Endothelial cell of umbilical vein (primary cell): ENCODE data around the gene PI4K2B. TPM values are rescaled to one million over a fixed set of nuclear protein-coding genes. Genes with fewer than 3 reads are reported as not detected.

Experiments
- BruUV-seq: library from RNA; stranded (reverse); fragments of 400-500 nt; replicated peaks from 2 replicates; lab custom pipeline; 2021; lab: Mats Ljungman, UMichigan
- CTCF ChIA-PET: fragments of 300-600, 350-600 bp; sonication (Branson Sonifier 250); formaldehyde crosslinking; loops from one replicate; lab custom pipeline; 2021; ENCODE audit warnings: antibody characterized with exemption, inconsistent platforms; lab: Charles Lee
- POLR2A ChIA-PET: fragments of 300-600, 350-600 bp; sonication (Branson Sonifier 250); formaldehyde crosslinking; loops from one replicate; lab custom pipeline; 2021; ENCODE audit warnings: antibody characterized with exemption, inconsistent platforms; lab: Charles Lee
- DNase-seq: peaks from one replicate; pipeline ENCODE4 v3.0.0-alpha.2; 2011; ENCODE audit warnings: low read depth, low spot score
- FAIRE-seq: peaks from 2 replicates; lab custom pipeline; 2011; peaks lifted over from hg19 to GRCh38; lab: Jason Lieb, UNC
- H2AFZ ChIP-seq: 2 replicates; pipeline ENCODE4 v1.6.0; 2012; ENCODE audit warnings: low read depth, low read length, control low read depth, inconsistent platforms
- H3K27ac ChIP-seq: 2 replicates; pipeline ENCODE4 v1.5.1; 2011; ENCODE audit warnings: low read depth, mild to moderate bottlenecking, control low read depth, low read length, moderate library complexity; ENCODE audit not compliant: insufficient read depth
- H3K27me3 ChIP-seq, 2 experiments: 2 replicates each; pipeline versions ENCODE4 v1.6.0 to v1.6.1; 2011; ENCODE audit warnings: low read length in 2 of 2, mixed read lengths in 1 of 2; ENCODE audit not compliant: control insufficient read depth in 2 of 2, insufficient read depth in 2 of 2
- H3K36me3 ChIP-seq, 2 experiments: 2 replicates in 1 of 2; 3 replicates in 1 of 2; pipeline ENCODE4 v1.5.1; 2011; ENCODE audit warnings: low read length in 2 of 2, mild to moderate bottlenecking in 1 of 2, moderate library complexity in 1 of 2; ENCODE audit not compliant: control insufficient read depth in 2 of 2, insufficient read depth in 2 of 2; ENCODE audit errors: extremely low read depth in 1 of 2
- H3K4me1 ChIP-seq: 3 replicates; pipeline ENCODE4 v1.5.1; 2011; ENCODE audit warnings: mild to moderate bottlenecking, low read length; ENCODE audit not compliant: control insufficient read depth, insufficient read depth; ENCODE audit errors: extremely low read depth
- H3K4me2 ChIP-seq: 2 replicates; pipeline ENCODE4 v1.6.1; 2011; ENCODE audit warnings: low read length, control low read depth, mixed read lengths; ENCODE audit not compliant: insufficient read depth
- H3K4me3 ChIP-seq, 3 experiments: fragments of 200-600 bp in 1 of 3; sonication (generic), shearing (Covaris generic) in 1 of 3; replicated peaks in 1 of 3; 2 replicates each; pipeline ENCODE4 v1.5.1; 2011 to 2016; ENCODE audit warnings: control low read depth in 3 of 3, low read length in 3 of 3, mild to moderate bottlenecking in 2 of 3, inconsistent platforms in 1 of 3, low read depth in 1 of 3, moderate library complexity in 1 of 3; ENCODE audit not compliant: insufficient read depth in 1 of 3
- H3K79me2 ChIP-seq: 2 replicates; pipeline ENCODE4 v1.6.0; 2012; ENCODE audit warnings: low read length, inconsistent platforms; ENCODE audit not compliant: control insufficient read depth, insufficient read depth
- H3K9ac ChIP-seq: replicated peaks from 2 replicates; pipeline ENCODE3; 2011; ENCODE audit warnings: low read length, control low read depth; ENCODE audit not compliant: insufficient read depth; ENCODE audit errors: extremely low read depth
- H3K9me1 ChIP-seq: replicated peaks from 3 replicates; pipeline ENCODE4 v1.6.0; 2011; ENCODE audit warnings: mild to moderate bottlenecking, low read length; ENCODE audit not compliant: control insufficient read depth, insufficient read depth; ENCODE audit errors: extremely low read depth
- H3K9me3 ChIP-seq: replicated peaks from 2 replicates; pipeline ENCODE4 v1.5.1; 2012; ENCODE audit warnings: low read length, inconsistent platforms; ENCODE audit not compliant: control insufficient read depth, insufficient read depth
- H4K20me1 ChIP-seq: replicated peaks from 2 replicates; pipeline ENCODE3; 2011; ENCODE audit warnings: mild to moderate bottlenecking, low read length; ENCODE audit not compliant: control insufficient read depth, insufficient read depth; ENCODE audit errors: extremely low read depth
- EZH2 ChIP-seq: IDR thresholded peaks from 2 replicates; pipeline ENCODE4 v1.6.1; 2012; ENCODE audit warnings: borderline replicate concordance, low read depth, mild to moderate bottlenecking, moderate library complexity, low read length, inconsistent platforms; ENCODE audit not compliant: severe bottlenecking
- FOS ChIP-seq: IDR thresholded peaks from 2 replicates; pipeline ENCODE4 v1.6.1; 2011; ENCODE audit warnings: mild to moderate bottlenecking, low read length, moderate library complexity, borderline replicate concordance; ENCODE audit not compliant: insufficient read depth
- GATA2 ChIP-seq: IDR thresholded peaks from 2 replicates; pipeline ENCODE4 v1.7.0; 2011; ENCODE audit warnings: low read depth, mild to moderate bottlenecking, moderate library complexity, mixed read lengths, low read length; ENCODE audit not compliant: insufficient read length, insufficient read depth
- JUN ChIP-seq: IDR thresholded peaks from 2 replicates; pipeline ENCODE4 v1.6.1; 2011; ENCODE audit warnings: borderline replicate concordance, low read depth; ENCODE audit not compliant: insufficient read length, insufficient read depth
- MYC ChIP-seq: IDR thresholded peaks from one replicate; pipeline ENCODE4 v1.6.1; 2011; ENCODE audit warnings: mild to moderate bottlenecking, low read depth, low read length
- POLR2A ChIP-seq: IDR thresholded peaks from 2 replicates; pipeline ENCODE4 v1.6.1; 2012; ENCODE audit warnings: low read depth, mild to moderate bottlenecking, control low read depth, low read length
- POLR2AphosphoS5 ChIP-seq: IDR thresholded peaks from 2 replicates; pipeline ENCODE4 v1.6.1; 2012; ENCODE audit warnings: low read depth, mild to moderate bottlenecking, control low read depth, low read length, moderate library complexity; ENCODE audit not compliant: insufficient read depth
- dilution Hi-C: fragments of 300-500 bp; cut with MboI; formaldehyde crosslinking; loops from one replicate; pipeline ENCODE4 v1.15.0; 2019; ENCODE audit warnings: low sequenced_read_pairs; ENCODE audit not compliant: extremely low pct_ligation_motif_present
- intact Hi-C: fragments of 100-400 bp; cut with micrococcal nuclease; formaldehyde crosslinking; loops from one replicate; pipeline ENCODE4 v1.10.0; 2022
- polyA plus RNA-seq, 4 experiments: library from polyadenylated mRNA; depleted of rRNA in 3 of 4; stranded (reverse) in 3 of 4; unstranded in 1 of 4; fragments of >200 nt; gene quantifications; 2 replicates each; pipeline versions ENCODE4 v1.2.1 to v1.2.3, GENCODE V29; 2011 to 2012; ENCODE audit warnings: missing spikeins in 1 of 4
- total RNA-seq: library from RNA; stranded (reverse); gene quantifications from 2 replicates; pipeline ENCODE4 v1.2.3, GENCODE V29; 2021
- TF ChIP-seq, protein P1 (sequence below): IDR thresholded peaks from 2 replicates; pipeline ENCODE4 v1.6.1; 2011; ENCODE audit not compliant: insufficient read depth, insufficient read length
- TF ChIP-seq, protein P2 (sequence below), 2 donors: IDR thresholded peaks; 1 replicate in 1 of 2; 2 replicates in 1 of 2; pipeline ENCODE4 v1.5.1; 2011; ENCODE audit warnings: low read length in 2 of 2, mild to moderate bottlenecking in 2 of 2, moderate library complexity in 2 of 2, control low read depth in 1 of 2, inconsistent platforms in 1 of 2, low read depth in 1 of 2; ENCODE audit not compliant: insufficient read depth in 1 of 2; ENCODE audit errors: extremely low read depth in 1 of 2

PI4K2B gene
- total and polyA plus RNA-seq, 2 donors (not counting 3 experiments of a cell fraction or from before 2014, with no cell fraction given) = 3.5 to 19.3 TPM

DNA sequence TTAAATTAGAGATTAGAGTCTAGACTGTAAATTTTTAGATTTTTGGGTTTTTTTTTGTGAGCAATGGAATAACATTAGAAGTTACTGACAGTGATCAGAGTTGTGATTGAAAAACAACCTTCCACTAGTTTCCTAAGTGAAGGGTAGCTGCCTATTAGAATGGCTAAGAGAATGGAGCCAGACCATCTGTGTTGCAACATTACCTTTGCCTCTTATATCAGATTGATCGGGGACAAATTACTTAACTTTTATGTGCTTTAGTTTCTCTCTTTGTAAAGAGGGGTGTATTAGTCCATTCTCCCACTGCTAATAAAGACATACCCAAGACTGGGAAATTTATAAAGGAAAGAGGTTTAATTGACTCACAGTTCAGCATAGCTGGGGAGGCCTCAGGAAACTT, 12.5 kb upstream of the PI4K2B start:
- Histone ChIP-seq H3K9ac (no peak overlapping the region), H3K9me3 (no peaks in the 10 kb centered on the region), H3K9me1 (no peaks in the 10 kb centered on the region), H4K20me1 (no peaks in the 10 kb centered on the region), H3K4me1 (no peaks in the 10 kb centered on the region), H3K36me3 (no peaks in the 10 kb centered on the region), H3K79me2 (no peaks in the 10 kb centered on the region), H3K27me3 (peaks cover 0 to 3% of the 10 kb centered on the region in 2 experiments), H3K27ac (no peak overlapping the region), H3K4me3 (no peak overlapping the region), H3K4me2 (no peak overlapping the region), H2AFZ (no peak overlapping the region)
- TF ChIP-seq MYC (no peak), POLR2AphosphoS5 (no peak), POLR2A (no peak), FOS (no peak), JUN (no peak), EZH2 (no peak), GATA2 (no peak)
- TF ChIP-seq, protein P1, sequence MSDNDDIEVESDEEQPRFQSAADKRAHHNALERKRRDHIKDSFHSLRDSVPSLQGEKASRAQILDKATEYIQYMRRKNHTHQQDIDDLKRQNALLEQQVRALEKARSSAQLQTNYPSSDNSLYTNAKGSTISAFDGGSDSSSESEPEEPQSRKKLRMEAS = no peak
- TF ChIP-seq, protein P2, sequence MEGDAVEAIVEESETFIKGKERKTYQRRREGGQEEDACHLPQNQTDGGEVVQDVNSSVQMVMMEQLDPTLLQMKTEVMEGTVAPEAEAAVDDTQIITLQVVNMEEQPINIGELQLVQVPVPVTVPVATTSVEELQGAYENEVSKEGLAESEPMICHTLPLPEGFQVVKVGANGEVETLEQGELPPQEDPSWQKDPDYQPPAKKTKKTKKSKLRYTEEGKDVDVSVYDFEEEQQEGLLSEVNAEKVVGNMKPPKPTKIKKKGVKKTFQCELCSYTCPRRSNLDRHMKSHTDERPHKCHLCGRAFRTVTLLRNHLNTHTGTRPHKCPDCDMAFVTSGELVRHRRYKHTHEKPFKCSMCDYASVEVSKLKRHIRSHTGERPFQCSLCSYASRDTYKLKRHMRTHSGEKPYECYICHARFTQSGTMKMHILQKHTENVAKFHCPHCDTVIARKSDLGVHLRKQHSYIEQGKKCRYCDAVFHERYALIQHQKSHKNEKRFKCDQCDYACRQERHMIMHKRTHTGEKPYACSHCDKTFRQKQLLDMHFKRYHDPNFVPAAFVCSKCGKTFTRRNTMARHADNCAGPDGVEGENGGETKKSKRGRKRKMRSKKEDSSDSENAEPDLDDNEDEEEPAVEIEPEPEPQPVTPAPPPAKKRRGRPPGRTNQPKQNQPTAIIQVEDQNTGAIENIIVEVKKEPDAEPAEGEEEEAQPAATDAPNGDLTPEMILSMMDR (IDR thresholded peaks at IDR 0.05; ENCODE audit: extremely low read depth in 1 of 2, insufficient read depth in 1 of 2, low read depth in 1 of 2, low read length in 2 of 2) = no peak
- intact Hi-C loops (no loop called here), dilution Hi-C loops (no loop called here)
- no peak for FAIRE-seq
- BruUV-seq = no TSS peak
- DNase-seq = no peak
- CTCF ChIA-PET = no interaction called here
- POLR2A ChIA-PET = no interaction called here
